Kasumi-1 (cell line): Measurements from ENCODE around the gene ECHDC3.
"Not testable (repeated sequence)": the region's sequence is repeated elsewhere in the genome, so short reads cannot be mapped to it uniquely, and the experiment has no call there.

ENCODE experiments used
- DNase-seq, 2 experiments: peaks; one replicate each; lab custom pipeline; 2025; lab: John Stamatoyannopoulos, UW

ECHDC3 gene, protein sequence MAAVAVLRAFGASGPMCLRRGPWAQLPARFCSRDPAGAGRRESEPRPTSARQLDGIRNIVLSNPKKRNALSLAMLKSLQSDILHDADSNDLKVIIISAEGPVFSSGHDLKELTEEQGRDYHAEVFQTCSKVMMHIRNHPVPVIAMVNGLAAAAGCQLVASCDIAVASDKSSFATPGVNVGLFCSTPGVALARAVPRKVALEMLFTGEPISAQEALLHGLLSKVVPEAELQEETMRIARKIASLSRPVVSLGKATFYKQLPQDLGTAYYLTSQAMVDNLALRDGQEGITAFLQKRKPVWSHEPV

DNA sequence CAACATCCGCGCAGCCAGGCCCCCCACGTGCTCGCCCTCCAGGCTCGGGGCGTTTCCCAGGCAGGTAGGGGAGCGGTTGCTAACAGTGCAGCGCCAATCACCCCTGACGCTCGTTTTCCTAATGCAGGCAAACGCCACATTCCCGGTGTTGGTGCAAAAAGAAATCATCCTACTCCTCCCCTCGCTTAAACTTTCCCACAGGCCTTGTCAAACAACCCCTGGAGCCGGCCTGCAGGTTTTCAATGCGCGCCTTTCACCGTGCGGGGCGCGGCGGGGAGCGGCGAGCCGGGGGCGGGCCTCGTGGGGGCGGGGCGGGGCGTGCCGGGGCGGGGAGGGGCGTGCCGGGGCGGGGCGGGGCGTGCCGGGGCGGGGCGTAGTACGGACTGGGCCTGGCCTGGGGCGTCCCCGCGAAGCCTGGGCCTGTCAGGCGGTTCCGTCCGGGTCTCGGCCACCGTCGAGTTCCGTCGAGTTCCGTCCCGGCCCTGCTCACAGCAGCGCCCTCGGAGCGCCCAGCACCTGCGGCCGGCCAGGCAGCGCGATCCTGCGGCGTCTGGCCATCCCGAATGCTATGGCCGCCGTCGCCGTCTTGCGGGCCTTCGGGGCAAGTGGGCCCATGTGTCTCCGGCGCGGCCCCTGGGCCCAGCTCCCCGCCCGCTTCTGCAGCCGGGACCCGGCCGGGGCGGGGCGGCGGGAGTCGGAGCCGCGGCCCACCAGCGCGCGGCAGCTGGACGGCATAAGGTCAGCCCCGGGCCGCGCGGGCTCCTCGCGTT, at the start of gene ECHDC3:
Gene ECHDC3 (plus strand): TSS at position 374 of the 770 bp plus-strand sequence. CDS start 195 bp downstream, at position 569.
- DNase-seq: peak; percentile 12 to 32

- DNase-seq: no peak
Observed at GRCh38 chr10:11693376-11693775, 48.8 kb upstream of the ECHDC3 start.

DNA sequence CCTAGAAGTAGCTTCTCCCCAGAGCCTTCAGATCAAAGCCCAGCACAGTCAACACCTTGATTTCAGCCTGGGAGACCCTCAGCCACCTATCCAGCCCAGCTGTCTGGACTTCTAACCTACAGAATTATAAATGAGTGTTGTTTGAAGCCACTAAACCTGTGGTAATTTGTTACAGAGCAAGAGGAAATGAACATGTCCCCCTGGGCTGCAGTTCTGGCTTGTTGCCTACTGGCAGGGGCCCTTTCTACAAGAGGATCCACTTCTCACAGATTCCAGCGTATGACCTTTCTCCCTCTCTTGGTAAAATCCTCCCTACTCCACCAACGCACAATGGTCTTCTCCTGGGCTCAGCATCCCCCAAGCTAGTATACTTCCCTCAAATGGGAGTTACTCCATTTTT, 46.4 kb upstream of the ECHDC3 start:
- DNase-seq: no peak

DNA sequence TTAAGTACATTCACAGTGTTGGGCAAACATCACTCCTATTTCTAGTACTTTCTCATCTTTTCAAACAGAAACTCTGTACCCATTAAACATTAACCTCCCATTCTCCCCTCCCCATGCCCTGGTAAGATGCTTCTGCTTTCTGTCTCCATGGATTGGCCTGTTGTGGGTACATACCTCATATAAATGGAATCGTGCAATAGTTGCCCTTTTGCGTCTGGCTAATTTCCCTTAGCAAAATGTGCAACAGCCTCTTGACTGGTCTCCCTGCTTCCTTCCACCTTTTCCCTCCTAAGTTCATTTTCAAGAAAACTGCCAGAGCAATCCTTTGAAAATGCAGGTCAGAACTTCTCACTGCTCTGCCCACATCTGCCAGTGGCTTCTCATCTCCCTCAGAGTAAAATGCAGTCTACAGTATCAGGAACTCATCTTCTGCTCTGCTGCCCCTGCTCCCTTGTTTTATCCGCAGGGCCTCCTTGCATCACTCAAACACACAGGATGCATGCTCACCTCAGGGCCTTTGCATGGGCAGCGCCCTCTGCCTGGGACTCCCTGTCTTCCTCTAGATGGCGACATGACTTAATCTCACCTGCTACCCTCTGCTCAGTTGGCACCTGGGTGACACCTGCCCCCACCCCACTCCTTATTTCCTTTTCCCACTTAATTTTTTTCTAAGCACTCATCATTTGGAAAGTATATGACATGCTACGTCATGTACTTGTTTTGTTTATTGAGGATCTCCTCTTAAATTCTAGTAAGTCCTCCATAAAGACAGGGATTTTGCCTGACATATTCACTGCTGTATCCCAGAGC, 44.3 kb upstream of the ECHDC3 start:
- peak; percentile 40 to 48 for DNase-seq

- peak; percentile 66 to 67 for DNase-seq
Observed at GRCh38 chr10:11698691-11699549, 43.3 kb upstream of the ECHDC3 start.

DNA sequence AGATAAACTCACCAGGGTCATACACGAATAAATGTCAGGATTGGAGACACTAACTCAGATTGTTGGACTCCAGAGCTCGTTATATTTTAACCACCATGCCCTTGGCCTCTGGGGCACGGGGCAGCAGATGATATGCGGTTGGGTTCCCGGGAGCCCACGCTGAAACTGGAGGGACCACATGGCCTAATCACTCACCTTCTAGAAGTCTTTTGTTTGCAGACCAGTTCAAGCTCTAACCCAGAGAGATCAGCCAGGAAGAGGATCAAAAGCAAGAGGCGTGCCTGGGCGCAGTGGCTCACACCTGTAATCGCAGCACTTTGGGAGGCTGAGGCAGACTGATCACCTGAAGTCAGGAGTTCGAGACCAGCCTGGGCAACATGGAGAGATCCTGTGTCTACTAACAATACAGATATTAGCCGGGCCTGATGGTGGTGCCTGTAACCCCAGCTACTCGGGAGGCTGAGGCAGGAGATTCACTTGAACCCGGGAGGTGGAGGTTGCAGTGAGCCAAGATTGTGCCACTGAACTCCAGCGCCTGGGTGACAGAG, 42.6 kb upstream of the ECHDC3 start:
- DNase-seq: no peak

DNA sequence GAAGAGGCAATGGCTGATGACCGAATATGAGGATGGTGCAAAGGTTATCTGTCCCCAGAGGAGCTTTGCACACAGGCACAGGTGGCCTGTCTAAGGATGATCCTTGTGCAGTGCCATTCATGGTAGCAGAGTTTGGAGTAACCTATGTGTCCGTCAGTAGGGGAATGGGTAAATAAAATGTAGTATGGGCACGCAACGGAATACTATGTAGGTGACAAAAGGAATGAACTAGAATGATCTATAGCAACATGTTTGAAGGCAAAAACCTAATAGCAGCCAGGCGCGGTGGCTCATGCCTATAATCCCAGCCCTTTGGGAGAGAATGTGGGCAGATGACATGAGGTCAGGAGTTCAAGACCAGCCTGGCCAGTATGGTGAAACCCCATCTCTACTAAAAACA, 41.6 kb upstream of the ECHDC3 start:
- no peak for DNase-seq

DNA sequence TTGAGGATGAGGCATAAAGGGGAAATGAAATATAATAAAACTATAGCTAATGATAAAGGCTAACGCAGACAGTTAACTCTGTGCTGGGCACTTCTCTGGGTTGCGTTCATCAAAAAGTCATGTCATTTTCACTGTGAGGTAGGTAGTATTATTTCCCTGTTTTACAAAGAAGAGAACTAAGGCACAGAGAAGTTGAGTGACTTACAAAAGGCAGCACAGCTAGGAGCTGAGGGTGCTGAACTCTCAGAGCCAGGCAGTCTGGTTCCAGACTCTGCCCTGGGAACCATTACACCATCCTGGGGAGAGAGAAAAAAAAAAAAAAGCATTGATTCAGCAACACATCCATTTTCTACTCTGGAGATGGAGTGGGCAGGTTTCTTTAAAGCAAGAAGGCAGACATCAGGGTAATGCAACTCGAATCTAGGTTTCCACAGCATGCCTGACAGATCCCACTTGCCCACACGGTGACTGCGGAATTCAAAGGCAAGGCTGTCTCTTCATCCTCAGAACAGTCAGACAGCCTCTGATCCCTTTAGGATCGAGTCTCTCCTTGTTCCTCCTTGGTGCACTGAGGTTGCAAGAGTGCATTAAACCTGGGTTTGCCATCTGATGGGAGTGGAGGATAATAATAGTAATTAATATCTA, 40.6 kb upstream of the ECHDC3 start:
- no peak for DNase-seq

- no peak for DNase-seq
Observed at GRCh38 chr10:11702264-11702663, 39.9 kb upstream of the ECHDC3 start.

GRCh38 chr10:11704092-11704491, 38.1 kb upstream of the ECHDC3 start:
- no peak for DNase-seq

DNA sequence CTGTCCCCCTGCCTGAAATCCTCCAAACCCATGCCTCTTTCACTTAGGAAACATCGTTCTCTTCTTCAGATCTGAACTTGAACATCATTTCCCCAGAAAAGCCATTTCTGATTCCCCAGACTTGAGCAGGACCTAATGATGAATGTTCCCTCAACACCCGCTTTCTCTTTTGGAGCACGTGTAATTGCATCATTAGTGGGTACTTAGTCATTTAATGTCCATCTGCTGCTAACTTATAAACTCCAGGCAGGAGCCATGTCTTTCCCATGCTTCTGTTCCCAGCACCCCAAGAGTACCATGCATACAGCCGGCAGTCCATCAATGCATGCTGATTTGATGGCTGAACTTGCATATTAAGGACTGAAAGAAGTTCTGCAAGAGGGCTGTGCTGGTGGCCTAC, 36.5 kb upstream of the ECHDC3 start:
- no peak for DNase-seq

DNA sequence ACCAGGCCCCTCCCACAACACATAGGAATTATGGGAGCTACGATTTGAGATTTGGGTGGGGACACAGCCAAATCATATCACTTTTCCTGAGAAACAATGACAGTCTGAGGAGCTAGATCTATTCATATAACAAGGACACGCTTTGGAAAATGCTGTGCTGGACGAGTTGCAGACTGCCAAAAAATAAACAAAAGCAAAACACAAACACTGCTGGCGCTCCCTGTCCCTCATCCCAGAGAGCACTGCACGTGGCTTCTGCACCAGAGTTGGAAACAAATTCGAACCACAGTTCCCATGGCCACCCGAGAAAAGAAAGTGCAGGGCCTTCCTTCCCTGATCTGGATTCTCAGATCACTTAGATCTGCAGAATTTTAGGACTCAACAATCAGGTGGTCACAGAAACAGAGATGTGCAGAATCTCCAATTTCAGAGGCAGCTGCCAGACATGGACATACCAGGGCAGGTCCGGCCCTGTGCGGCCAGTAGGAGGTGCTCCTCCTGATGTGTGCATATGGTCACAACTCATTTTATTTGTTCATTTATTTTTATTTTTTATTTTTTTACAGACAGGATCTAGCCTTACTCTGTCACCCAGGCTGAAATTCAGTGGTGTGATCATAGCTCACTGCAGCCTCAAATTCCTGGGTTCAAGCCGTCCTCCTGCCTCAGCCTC, 35.2 kb upstream of the ECHDC3 start:
- no peak for DNase-seq

DNA sequence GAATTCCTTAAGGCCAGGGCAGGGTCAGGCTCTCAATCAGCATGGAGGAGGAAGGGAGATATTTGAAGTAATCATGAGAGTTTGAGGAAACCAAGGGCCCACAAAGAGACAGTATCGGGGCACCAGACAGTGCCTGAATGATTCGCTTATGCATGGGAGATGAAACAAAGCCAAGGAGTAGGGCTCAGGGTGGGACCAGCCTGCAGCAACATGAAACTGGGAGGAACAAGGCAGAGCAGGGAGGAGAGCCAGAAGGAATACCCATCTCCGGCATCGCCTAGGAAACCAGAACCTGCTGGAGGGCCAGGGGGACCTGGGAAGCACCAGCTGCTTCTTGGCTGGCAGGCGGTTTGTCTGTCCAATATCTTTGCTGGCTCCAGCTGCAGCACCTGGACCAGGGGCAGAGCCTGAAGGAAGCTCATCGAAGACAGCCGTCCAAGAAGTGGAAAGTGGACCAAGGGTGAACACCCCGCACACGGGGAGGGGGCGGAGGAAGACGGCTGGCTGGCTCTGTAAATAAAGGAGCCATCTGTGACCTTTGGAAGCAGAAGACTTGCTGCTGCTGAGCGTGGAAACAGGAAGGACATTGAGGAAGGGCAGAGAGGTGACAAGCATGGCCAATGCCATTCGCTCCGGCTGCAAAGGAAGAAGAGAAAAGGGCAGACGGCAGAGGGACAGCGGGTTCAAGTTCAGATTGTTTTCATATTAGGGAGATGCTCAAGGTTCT, 34.4 kb upstream of the ECHDC3 start:
- DNase-seq: no peak

DNA sequence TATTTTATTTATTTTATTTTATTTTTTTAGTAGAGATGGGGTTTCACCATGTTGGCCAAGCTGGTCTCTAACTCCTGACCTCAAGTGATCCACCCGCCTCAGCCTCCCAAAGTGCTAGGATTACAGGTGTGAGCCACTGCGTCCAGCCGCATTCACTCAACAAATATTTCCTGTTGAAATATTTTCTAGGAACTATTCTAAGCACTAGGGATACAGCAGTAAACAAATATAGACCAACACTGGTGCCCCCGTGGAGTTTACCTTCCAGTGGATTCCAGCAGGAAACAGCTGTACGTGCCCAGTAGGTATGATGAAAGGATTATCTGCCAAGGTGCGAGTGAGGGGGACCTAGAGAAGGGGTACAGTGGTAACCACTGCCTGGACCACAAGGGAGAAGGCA, 33.4 kb upstream of the ECHDC3 start:
- DNase-seq: not testable (repeated sequence)

GRCh38 chr10:11712744-11713143, 29.4 kb upstream of the ECHDC3 start:
- no peak for DNase-seq

- DNase-seq: peak; percentile 47 to 58
Observed at GRCh38 chr10:11713186-11713743, 28.9 kb upstream of the ECHDC3 start.

DNA sequence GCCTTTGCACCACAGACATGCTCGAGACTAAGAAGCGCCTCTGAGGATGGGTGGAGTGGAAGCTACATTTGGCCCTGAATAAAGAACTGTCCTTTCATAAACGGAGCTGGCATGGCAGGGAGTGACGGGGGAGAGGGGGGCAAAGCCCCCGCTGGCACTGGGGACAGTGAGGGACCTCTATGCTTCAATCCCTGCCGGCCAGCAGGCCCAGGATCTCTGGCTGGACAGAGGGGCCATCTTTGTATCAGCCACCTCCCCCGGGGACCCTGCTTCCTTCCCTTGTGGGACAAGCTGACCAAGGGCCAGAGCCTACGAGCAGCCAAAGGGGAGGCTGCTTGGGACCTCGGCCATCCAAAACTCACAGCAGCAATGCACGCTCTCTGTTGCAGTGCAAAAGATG, 28.2 kb upstream of the ECHDC3 start:
- no peak for DNase-seq

- DNase-seq: no peak
Observed at GRCh38 chr10:11714750-11715365, 27.3 kb upstream of the ECHDC3 start.
